ENCODE data around the gene POLR1E.

Gene POLR1E

DNA sequence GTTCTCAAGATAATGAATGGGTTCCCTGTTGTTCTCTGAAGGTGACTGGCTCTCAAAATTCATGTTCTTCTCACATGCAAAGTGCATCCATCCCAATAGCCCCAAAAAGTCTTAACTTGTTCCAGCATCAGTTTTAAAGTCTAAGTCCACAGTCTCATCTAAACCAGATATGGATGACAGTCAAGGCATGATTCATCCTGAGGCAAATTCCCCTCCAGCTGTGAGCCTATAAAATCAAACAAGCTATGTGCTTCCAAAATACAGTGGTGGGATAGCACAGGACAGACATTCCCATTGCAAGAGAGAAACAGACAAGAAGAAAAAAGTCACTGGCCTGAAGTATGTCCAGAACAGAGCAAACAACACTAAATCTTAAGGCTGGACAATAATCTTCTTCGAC, 65.0 kb downstream of the POLR1E start:
- TF ChIP-seq, protein P1, sequence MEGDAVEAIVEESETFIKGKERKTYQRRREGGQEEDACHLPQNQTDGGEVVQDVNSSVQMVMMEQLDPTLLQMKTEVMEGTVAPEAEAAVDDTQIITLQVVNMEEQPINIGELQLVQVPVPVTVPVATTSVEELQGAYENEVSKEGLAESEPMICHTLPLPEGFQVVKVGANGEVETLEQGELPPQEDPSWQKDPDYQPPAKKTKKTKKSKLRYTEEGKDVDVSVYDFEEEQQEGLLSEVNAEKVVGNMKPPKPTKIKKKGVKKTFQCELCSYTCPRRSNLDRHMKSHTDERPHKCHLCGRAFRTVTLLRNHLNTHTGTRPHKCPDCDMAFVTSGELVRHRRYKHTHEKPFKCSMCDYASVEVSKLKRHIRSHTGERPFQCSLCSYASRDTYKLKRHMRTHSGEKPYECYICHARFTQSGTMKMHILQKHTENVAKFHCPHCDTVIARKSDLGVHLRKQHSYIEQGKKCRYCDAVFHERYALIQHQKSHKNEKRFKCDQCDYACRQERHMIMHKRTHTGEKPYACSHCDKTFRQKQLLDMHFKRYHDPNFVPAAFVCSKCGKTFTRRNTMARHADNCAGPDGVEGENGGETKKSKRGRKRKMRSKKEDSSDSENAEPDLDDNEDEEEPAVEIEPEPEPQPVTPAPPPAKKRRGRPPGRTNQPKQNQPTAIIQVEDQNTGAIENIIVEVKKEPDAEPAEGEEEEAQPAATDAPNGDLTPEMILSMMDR (IDR thresholded peaks at IDR 0.05; ENCODE audit: insufficient read depth, missing control alignments), result no peak
- FAIRE-seq (no peak), DNase-seq (ENCODE audit: insufficient read length, low spot score) (no peak)

GRCh38 chr9:37551468-37551867, 65.7 kb downstream of the POLR1E start:
- TF ChIP-seq, protein P1 (IDR thresholded peaks at IDR 0.05; ENCODE audit: insufficient read depth, missing control alignments), result no peak
- FAIRE-seq (no peak), DNase-seq (ENCODE audit: insufficient read length, low spot score) (no peak)

DNA sequence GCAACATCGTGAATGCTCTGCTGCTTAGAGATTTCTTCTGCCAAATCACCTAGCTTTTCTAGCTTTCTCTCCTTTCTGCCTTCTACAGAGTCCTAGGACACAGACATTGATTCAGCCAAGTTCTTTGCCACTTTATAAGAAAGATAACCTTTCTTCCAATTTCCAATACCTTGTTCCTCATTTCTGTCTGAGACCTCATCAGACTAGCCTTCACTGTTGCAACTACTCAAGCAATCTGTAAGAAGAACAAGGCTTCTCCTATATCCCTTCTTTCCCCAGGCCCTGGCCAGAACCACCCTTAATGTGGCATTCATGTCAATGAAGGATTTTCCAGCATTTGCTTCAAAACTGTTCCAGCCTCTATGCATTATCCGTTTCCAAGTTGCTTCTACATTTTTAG, 66.1 kb downstream of the POLR1E start:
- FAIRE-seq (no peak), DNase-seq (ENCODE audit: insufficient read length, low spot score) (no peak)
- TF ChIP-seq, protein P1 (IDR thresholded peaks at IDR 0.05; ENCODE audit: insufficient read depth, missing control alignments), result no peak

All from D721Med (cell line).